Cardiac fibroblast (primary cell): ENCODE measurements around the gene OR56A5.

Experiments
- DNase-seq, 2 donors: peaks; one replicate each; pipeline versions ENCODE4 v3.0.0 to v3.0.0-alpha.2; 2010; ENCODE audit warnings: low read depth in 2 of 2
- H3K4me3 ChIP-seq, 2 donors: replicated peaks in 1 of 2; 1 replicate in 1 of 2; 2 replicates in 1 of 2; pipeline ENCODE4 v1.5.1; 2011; ENCODE audit warnings: low read depth in 2 of 2, low read length in 2 of 2, mild to moderate bottlenecking in 2 of 2, moderate library complexity in 1 of 2
- TF ChIP-seq, protein P1 (sequence below): IDR thresholded peaks from one replicate; pipeline ENCODE4 v1.5.1; 2011; ENCODE audit warnings: low read depth, mild to moderate bottlenecking, low read length, inconsistent platforms

Gene OR56A5

DNA sequence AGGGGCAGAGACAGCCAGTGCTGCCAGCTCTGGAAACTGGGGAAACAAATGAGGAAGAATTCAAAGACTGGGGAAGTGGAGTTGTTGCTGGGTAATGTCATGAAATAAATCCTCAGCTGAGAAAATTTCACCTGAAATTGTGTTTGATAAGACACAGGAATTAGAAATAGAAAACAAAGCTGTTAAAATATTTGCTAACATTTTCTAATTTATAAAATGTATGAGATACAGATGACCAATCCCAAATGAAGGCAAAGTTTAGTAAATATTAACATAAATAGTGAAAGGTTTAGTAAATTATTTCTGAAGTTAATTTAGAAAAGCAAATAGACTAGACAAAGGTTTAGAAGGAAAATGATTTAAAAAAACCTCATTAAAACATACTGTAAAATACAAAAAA is at the start of gene OR56A5:
TSS of gene OR56A5 (minus strand) at position 101 of the 400 bp plus-strand sequence. CDS start at position 101, 0 bp downstream.
- no peak for DNase-seq
- TF ChIP-seq, protein P1, sequence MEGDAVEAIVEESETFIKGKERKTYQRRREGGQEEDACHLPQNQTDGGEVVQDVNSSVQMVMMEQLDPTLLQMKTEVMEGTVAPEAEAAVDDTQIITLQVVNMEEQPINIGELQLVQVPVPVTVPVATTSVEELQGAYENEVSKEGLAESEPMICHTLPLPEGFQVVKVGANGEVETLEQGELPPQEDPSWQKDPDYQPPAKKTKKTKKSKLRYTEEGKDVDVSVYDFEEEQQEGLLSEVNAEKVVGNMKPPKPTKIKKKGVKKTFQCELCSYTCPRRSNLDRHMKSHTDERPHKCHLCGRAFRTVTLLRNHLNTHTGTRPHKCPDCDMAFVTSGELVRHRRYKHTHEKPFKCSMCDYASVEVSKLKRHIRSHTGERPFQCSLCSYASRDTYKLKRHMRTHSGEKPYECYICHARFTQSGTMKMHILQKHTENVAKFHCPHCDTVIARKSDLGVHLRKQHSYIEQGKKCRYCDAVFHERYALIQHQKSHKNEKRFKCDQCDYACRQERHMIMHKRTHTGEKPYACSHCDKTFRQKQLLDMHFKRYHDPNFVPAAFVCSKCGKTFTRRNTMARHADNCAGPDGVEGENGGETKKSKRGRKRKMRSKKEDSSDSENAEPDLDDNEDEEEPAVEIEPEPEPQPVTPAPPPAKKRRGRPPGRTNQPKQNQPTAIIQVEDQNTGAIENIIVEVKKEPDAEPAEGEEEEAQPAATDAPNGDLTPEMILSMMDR = no peak

GRCh38 chr11:6013042-6013441 is 44.7 kb upstream of the OR56A5 start:
- TF ChIP-seq, protein P1 = no peak
- no peak overlapping the region for H3K4me3 ChIP-seq
- DNase-seq = no peak

More for the DNA sequence above, at the start of gene OR56A5:
- H3K4me3 ChIP-seq = no peak within 1 kb of the TSS

GRCh38 chr11:6012035-6012668 is 43.9 kb upstream of the OR56A5 start:
- TF ChIP-seq, protein P1 = no peak
- no peak overlapping the region for H3K4me3 ChIP-seq
- no peak for DNase-seq

- no peak within 1 kb of the TSS for H3K4me3 ChIP-seq
- no peak for DNase-seq
- TF ChIP-seq, protein P1 = no peak
Measured at GRCh38 chr11:6006846-6007245, 38.6 kb upstream of the OR56A5 start, which contains the start of gene OR56A4. TSS of gene OR56A4 (minus strand) at chr11:6006946. CDS start at chr11:6002992, 3,954 bp downstream.

GRCh38 chr11:6006395-6006794 is 38.1 kb upstream of the OR56A5 start:
- DNase-seq = no peak
- no peak overlapping the region for H3K4me3 ChIP-seq
- TF ChIP-seq, protein P1 = no peak

- no peak overlapping the region for H3K4me3 ChIP-seq
- TF ChIP-seq, protein P1 = no peak
- DNase-seq = no peak
Measured at GRCh38 chr11:6002202-6002699, 34.0 kb upstream of the OR56A5 start.
